ENCODE results near the gene SLX1A. TPM values are rescaled to one million over a fixed set of nuclear protein-coding genes. Genes with fewer than 3 reads are reported as not detected.

The SLX1A gene
- total RNA-seq, 1 donor from 2014 or later, result 34.1 TPM

DNA sequence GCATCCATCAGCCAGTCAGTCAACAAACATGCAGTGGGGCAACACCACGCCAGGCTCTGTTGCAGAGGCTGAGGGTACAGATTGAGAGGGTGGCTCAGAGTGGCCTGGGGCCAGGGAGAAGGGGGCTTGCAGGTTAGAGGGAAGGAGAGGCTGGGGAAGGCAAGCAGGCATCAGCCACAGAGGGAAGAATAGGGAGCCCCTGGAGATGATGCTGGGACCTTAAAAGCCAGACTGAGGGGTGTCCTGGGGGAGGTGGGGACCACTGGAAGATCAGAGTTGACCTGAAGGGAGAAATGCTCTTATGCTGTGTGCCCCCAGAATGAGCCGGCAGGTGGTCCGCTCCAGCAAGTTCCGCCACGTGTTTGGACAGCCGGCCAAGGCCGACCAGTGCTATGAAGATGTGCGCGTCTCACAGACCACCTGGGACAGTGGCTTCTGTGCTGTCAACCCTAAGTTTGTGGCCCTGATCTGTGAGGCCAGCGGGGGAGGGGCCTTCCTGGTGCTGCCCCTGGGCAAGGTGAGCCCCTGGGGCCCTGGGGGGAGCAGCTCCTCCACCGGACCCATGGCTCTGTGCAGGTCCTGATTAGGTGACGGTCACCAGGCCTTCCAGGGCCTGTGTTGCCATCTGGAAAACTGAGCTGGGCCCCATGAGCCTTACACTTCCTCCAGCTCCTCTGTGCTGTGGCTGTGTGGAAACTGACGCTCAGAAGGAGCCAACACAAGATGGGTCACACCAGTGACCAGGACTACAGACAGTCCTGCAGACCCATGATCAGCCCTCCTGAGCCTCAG, 8.6 kb upstream of the SLX1A start:
- DNase-seq (ENCODE audit: extremely low spot score, unreplicated experiment), result no peak
- Mint-ChIP-seq H3K4me1 (ENCODE audit: unreplicated experiment) (peaks cover 5% of the 10 kb centered on the region), H3K27ac (ENCODE audit: unreplicated experiment) (no peak overlapping the region), H3K4me3 (ENCODE audit: unreplicated experiment) (no peak overlapping the region), H3K9me3 (ENCODE audit: unreplicated experiment) (no peaks in the 10 kb centered on the region), H3K36me3 (ENCODE audit: unreplicated experiment) (no peaks in the 10 kb centered on the region), H3K27me3 (ENCODE audit: unreplicated experiment) (no peaks in the 10 kb centered on the region)
- TF ChIP-seq, protein P1, sequence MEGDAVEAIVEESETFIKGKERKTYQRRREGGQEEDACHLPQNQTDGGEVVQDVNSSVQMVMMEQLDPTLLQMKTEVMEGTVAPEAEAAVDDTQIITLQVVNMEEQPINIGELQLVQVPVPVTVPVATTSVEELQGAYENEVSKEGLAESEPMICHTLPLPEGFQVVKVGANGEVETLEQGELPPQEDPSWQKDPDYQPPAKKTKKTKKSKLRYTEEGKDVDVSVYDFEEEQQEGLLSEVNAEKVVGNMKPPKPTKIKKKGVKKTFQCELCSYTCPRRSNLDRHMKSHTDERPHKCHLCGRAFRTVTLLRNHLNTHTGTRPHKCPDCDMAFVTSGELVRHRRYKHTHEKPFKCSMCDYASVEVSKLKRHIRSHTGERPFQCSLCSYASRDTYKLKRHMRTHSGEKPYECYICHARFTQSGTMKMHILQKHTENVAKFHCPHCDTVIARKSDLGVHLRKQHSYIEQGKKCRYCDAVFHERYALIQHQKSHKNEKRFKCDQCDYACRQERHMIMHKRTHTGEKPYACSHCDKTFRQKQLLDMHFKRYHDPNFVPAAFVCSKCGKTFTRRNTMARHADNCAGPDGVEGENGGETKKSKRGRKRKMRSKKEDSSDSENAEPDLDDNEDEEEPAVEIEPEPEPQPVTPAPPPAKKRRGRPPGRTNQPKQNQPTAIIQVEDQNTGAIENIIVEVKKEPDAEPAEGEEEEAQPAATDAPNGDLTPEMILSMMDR (IDR thresholded peaks at IDR 0.05), result no peak

DNA sequence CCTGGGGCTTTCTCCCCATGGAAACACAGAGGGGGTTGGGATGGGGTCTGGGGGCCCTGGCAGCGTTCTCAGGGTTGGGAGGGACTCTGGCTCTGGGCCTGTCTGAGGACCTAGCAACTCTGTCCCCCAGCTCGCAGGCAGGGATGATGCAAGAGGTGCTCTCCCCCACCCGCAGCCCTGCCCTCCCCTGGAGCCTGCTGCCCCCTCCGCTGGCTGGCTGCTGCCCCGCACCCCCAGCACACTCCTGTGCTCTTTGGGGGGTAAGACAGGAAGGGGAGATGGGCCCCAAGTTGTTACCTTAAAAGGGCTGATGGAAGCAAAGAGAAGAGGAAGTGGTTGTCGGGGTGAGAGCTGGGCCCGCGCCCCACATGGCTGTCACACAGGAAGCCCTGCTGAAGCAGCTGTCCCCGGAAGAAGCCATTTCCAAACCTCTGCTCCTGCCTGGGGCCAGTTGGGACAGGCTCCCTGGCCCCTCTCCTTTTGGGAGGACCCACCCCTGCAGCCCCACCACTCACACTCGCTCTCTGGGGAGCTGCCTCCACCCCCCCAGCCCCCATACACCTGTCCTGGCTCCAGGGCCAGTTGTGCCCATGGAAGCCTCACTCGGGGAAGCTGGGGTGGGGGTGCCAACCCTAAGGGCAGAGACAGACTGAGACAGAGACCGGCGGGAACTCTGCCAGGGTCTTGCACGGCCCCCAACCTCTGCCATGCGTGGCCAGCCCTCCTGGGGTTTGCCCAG, 7.8 kb upstream of the SLX1A start:
- H3K9me3 Mint-ChIP-seq (ENCODE audit: unreplicated experiment), result no peaks in the 10 kb centered on the region
- H3K4me3 Mint-ChIP-seq (ENCODE audit: unreplicated experiment), result no peak overlapping the region
- H3K27ac Mint-ChIP-seq (ENCODE audit: unreplicated experiment), result no peak overlapping the region
- no peaks in the 10 kb centered on the region for H3K36me3 Mint-ChIP-seq (ENCODE audit: unreplicated experiment)
- peaks cover 5% of the 10 kb centered on the region for H3K4me1 Mint-ChIP-seq (ENCODE audit: unreplicated experiment)
- TF ChIP-seq, protein P1 (IDR thresholded peaks at IDR 0.05), result no peak
- DNase-seq (ENCODE audit: extremely low spot score, unreplicated experiment), result no peak
- no peaks in the 10 kb centered on the region for H3K27me3 Mint-ChIP-seq (ENCODE audit: unreplicated experiment)

DNA sequence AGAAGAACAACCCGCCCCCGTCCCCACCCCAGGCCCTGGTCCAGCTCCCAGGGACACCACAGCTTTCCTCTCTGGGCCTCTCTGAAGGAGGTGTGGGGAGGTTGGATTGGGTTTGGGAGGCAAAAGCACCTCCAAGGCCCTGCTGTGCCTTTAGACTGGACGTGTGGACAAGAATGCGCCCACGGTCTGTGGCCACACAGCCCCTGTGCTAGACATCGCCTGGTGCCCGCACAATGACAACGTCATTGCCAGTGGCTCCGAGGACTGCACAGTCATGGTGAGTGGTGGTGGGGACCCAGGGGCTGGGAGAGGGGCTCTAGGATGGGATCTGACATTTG, 7.3 kb upstream of the SLX1A start:
- TF ChIP-seq, protein P1 (IDR thresholded peaks at IDR 0.05), result no peak
- Mint-ChIP-seq H3K9me3 (ENCODE audit: unreplicated experiment) (no peaks in the 10 kb centered on the region), H3K36me3 (ENCODE audit: unreplicated experiment) (no peaks in the 10 kb centered on the region), H3K4me3 (ENCODE audit: unreplicated experiment) (no peak overlapping the region), H3K27ac (ENCODE audit: unreplicated experiment) (no peak overlapping the region), H3K4me1 (ENCODE audit: unreplicated experiment) (peaks cover 5% of the 10 kb centered on the region), H3K27me3 (ENCODE audit: unreplicated experiment) (no peaks in the 10 kb centered on the region)
- no peak for DNase-seq (ENCODE audit: extremely low spot score, unreplicated experiment)

- Mint-ChIP-seq H3K27me3 (ENCODE audit: unreplicated experiment) (no peaks in the 10 kb centered on the region), H3K36me3 (ENCODE audit: unreplicated experiment) (no peaks in the 10 kb centered on the region), H3K4me3 (ENCODE audit: unreplicated experiment) (no peak overlapping the region), H3K27ac (ENCODE audit: unreplicated experiment) (no peak overlapping the region), H3K9me3 (ENCODE audit: unreplicated experiment) (no peaks in the 10 kb centered on the region), H3K4me1 (ENCODE audit: unreplicated experiment) (peaks cover 5% of the 10 kb centered on the region)
- TF ChIP-seq, protein P1 (IDR thresholded peaks at IDR 0.05), result peak; percentile 43
- DNase-seq (ENCODE audit: extremely low spot score, unreplicated experiment), result no peak
Observed at GRCh38 chr16:30186782-30187555, 6.7 kb upstream of the SLX1A start.

DNA sequence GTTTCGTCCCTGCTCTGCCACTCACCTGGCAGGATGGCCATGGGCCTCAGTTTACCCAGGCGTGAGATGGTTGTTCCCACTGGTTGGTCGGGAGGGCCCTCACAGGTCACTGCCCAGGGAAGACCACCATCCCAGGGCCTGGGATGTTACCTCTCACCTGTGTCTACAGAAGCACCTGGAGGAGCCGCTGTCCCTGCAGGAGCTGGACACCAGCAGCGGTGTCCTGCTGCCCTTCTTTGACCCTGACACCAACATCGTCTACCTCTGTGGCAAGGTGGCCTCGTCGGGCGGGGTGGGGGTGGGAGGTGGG, 6.2 kb upstream of the SLX1A start:
- H3K36me3 Mint-ChIP-seq (ENCODE audit: unreplicated experiment), result no peaks in the 10 kb centered on the region
- H3K27me3 Mint-ChIP-seq (ENCODE audit: unreplicated experiment), result no peaks in the 10 kb centered on the region
- TF ChIP-seq, protein P1 (IDR thresholded peaks at IDR 0.05), result no peak
- no peak overlapping the region for H3K4me3 Mint-ChIP-seq (ENCODE audit: unreplicated experiment)
- H3K27ac Mint-ChIP-seq (ENCODE audit: unreplicated experiment), result no peak overlapping the region
- no peak for DNase-seq (ENCODE audit: extremely low spot score, unreplicated experiment)
- H3K9me3 Mint-ChIP-seq (ENCODE audit: unreplicated experiment), result no peaks in the 10 kb centered on the region
- peaks cover 5% of the 10 kb centered on the region for H3K4me1 Mint-ChIP-seq (ENCODE audit: unreplicated experiment)

Data from osteocyte (in vitro differentiated cells).